Lower leg skin (tissue), 4 donors: Measurements from ENCODE around the gene TUB. TPM values are rescaled to one million over a fixed set of nuclear protein-coding genes. Genes with fewer than 3 reads are reported as not detected.

Experiments
- DNase-seq, 2 donors: peaks; one replicate each; pipeline ENCODE4 v3.0.0-alpha.2; 2019; ENCODE audit warnings: low spot score in 2 of 2
- H3K4me3 ChIP-seq: fragments of 200-600 bp; sonication (generic); 2 replicates; pipeline ENCODE4 v1.5.1; 2017; ENCODE audit warnings: mild to moderate bottlenecking, low read depth; ENCODE audit not compliant: poor library complexity, severe bottlenecking
- CTCF ChIP-seq, 3 donors: fragments of 450-650 bp; IDR thresholded peaks; one replicate each; pipeline ENCODE4 v1.5.1; 2016; ENCODE audit warnings: antibody characterized with exemption in 3 of 3, mild to moderate bottlenecking in 3 of 3, moderate library complexity in 2 of 3
- POLR2A ChIP-seq, 2 donors: fragments of 450-650 bp; IDR thresholded peaks; one replicate each; pipeline ENCODE4 v1.6.1; 2016 to 2017; ENCODE audit warnings: antibody characterized with exemption in 2 of 2, mild to moderate bottlenecking in 1 of 2, moderate library complexity in 1 of 2
- WGBS, 2 donors: methylation state at CpG; one replicate each; pipeline ENCODE4 v1.1.5; 2018; 5-methylcytosine and 5-hydroxymethylcytosine counted together
- intact Hi-C: fragments of 100-400 bp; cut with DNase I; formaldehyde crosslinking; loops from one replicate; pipeline ENCODE4 v1.15.0; 2023; ENCODE audit warnings: low total_unique reads
- total RNA-seq, 4 donors: library from RNA; depleted of rRNA; stranded (reverse); fragments of >200 nt; gene quantifications; one replicate each; pipeline ENCODE4 v1.1.0, GENCODE V29; 2016

The TUB gene
- total RNA-seq, 4 donors from 2014 or later: 1.2 to 4.8 (median 2.5) TPM

DNA sequence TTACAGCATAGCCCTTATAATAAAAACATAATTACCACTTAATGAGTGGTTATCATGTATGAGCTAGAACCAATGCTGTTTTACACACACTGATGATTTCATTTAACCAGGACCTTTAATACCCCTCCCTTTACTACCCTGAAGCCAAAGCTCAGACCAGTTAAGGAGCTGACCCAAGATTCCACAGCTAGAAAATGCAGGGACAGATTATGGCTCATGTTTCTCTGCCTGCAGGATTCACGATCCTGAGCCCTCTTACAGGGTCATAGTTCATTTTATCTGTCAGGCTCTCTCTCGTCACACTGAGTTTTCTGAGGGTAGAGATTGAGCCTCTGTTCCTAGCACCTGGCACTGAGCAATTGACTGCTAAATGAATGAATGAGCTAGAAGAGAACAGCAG lies 27.4 kb downstream of the TUB start:
- intact Hi-C loops: no loop called here
- TF ChIP-seq CTCF (IDR thresholded peaks at IDR 0.05): no peak
- no peak for TF ChIP-seq POLR2A (IDR thresholded peaks at IDR 0.05)
- WGBS, 2 donors: 87 to 90% methylated on average over 2 of the region's 2 CpGs

DNA sequence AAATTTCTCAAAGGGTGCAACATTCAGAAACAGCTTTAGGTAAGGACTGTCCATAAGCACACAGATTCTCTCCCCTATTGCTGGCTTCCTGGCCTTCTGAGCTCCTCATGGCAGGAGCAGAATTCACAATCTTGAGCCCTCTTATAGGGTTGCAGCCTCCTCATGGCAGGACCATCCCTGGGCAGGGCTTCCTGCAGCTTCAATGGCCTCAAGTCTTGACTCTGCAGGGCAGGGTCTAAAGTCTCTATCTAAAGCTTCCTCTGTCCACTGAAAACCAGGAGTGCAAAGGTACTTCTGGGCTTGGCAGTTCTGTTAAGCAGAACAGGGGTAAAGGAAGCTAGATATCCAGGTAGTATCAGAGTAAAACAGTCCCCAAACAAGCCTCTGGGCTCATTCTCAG lies 28.7 kb downstream of the TUB start:
- TF ChIP-seq POLR2A (IDR thresholded peaks at IDR 0.05) (no peak), CTCF (IDR thresholded peaks at IDR 0.05) (no peak)
- no peak for DNase-seq
- intact Hi-C loops: no loop called here
- H3K4me3 ChIP-seq: no peak overlapping the region

More for the DNA sequence above, 27.4 kb downstream of the TUB start:
- H3K4me3 ChIP-seq: no peak overlapping the region
- no peak for DNase-seq

DNA sequence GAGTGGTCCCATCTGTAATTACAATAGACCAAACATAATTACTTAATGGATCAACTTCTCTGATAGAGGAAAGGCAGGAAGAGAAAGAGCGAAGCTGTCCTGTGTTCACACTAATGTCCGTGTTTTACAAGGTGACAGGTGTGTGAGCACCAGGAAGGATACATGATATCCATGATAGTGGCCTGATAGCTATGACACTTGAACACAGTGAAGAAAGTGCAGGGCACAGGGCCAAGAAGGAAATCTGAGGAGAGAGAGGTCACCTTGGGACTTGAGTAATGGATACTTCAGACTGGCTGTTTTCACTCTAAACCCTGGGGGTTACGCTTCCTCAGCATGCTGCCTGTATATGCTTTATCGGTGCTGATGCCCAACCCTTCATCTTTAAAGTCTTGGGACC lies 29.4 kb downstream of the TUB start:
- no peak for TF ChIP-seq POLR2A (IDR thresholded peaks at IDR 0.05)
- no peak for TF ChIP-seq CTCF (IDR thresholded peaks at IDR 0.05)
- 91 to 97% methylated on average over 4 of the region's 4 CpGs for WGBS, 2 donors
- no peak for DNase-seq
- intact Hi-C loops: no loop called here
- H3K4me3 ChIP-seq: no peak overlapping the region

DNA sequence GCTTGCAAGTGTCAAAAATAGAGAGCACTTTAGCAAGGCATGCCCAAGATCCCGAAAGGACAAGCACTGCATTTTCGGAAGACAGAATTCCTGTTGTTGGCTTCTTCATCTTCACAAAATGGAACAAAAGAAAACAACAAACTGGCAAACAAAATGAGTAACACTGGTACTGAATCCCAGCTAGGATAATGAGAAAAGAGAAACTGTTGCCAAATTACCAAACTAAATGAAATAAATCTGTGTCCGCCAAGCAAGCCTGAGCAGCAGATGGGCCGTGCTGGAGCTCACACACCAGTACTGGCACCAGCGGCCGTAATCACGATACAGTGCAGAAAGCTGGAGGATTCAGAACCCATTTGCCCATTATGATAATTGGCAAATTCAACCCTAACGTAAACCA lies 30.6 kb downstream of the TUB start:
- intact Hi-C loops: no loop called here
- H3K4me3 ChIP-seq: no peak overlapping the region
- TF ChIP-seq CTCF (IDR thresholded peaks at IDR 0.05) (no peak), POLR2A (IDR thresholded peaks at IDR 0.05) (no peak)
- 66 to 70% methylated on average over 8 of the region's 8 CpGs for WGBS, 2 donors
- DNase-seq: no peak

- DNase-seq: no peak
- intact Hi-C loops: no loop called here
- no peak overlapping the region for H3K4me3 ChIP-seq
- no peak for TF ChIP-seq POLR2A (IDR thresholded peaks at IDR 0.05)
- TF ChIP-seq CTCF (IDR thresholded peaks at IDR 0.05): no peak
- WGBS, 2 donors: 82 to 83% methylated on average over 1 of the region's 1 CpG
Measured at GRCh38 chr11:8122173-8122764, 41.3 kb downstream of the TUB start.

- 78 to 79% methylated on average over 8 of the region's 8 CpGs for WGBS, 2 donors
- intact Hi-C loops: no loop called here
- no peak overlapping the region for H3K4me3 ChIP-seq
- TF ChIP-seq CTCF (IDR thresholded peaks at IDR 0.05) (no peak), POLR2A (IDR thresholded peaks at IDR 0.05) (no peak)
- no peak for DNase-seq
Measured at GRCh38 chr11:8126649-8127289, 45.8 kb downstream of the TUB start.
